Measurements from ENCODE around the gene ZNF471.

ZNF471 gene

GRCh38 chr19:56507446-56508289 lies at the start of gene ZNF471:
Gene ZNF471 (plus strand): TSS chr19:56507855. CDS start chr19:56511572, 3,717 bp downstream.
- peak; percentile 51 to 70 for DNase-seq

- DNase-seq = no peak
Measured at GRCh38 chr19:56474308-56474707, 33.3 kb upstream of the ZNF471 start.

GRCh38 chr19:56476093-56476492 lies 31.6 kb upstream of the ZNF471 start:
- DNase-seq = no peak

GRCh38 chr19:56476651-56477428 lies 30.8 kb upstream of the ZNF471 start, which contains the start of gene ZNF667:
Gene ZNF667 (minus strand): TSS chr19:56477345. CDS start chr19:56462370, 14,975 bp downstream.
- DNase-seq = no peak

GRCh38 chr19:56477429-56478338 lies 30.0 kb upstream of the ZNF471 start:
- DNase-seq = no peak

- DNase-seq = no peak
Measured at GRCh38 chr19:56491399-56491798, 16.3 kb upstream of the ZNF471 start.

GRCh38 chr19:56504581-56504980 lies 3.1 kb upstream of the ZNF471 start:
- no peak for DNase-seq

- DNase-seq = no peak
Measured at GRCh38 chr19:56508290-56508778, 679 bp downstream of the ZNF471 start.

GRCh38 chr19:56525214-56525860 lies 17.7 kb downstream of the ZNF471 start:
- DNase-seq = no peak

GRCh38 chr19:56537442-56537841 lies 29.8 kb downstream of the ZNF471 start:
- DNase-seq = no peak

- peak; percentile 41 to 49 for DNase-seq
Measured at GRCh38 chr19:56538254-56538760, 30.7 kb downstream of the ZNF471 start.

- DNase-seq = no peak
Measured at GRCh38 chr19:56538761-56539263, 31.2 kb downstream of the ZNF471 start, which contains the start of gene ZFP28. Gene ZFP28 (plus strand): TSS chr19:56538948. CDS start chr19:56539019, 71 bp downstream.

- no peak for DNase-seq
Measured at GRCh38 chr19:56543776-56544175, 36.1 kb downstream of the ZNF471 start.

- DNase-seq = no peak
Measured at GRCh38 chr19:56547535-56547934, 39.9 kb downstream of the ZNF471 start.

- DNase-seq = no peak
Measured at GRCh38 chr19:56554272-56554869, 46.7 kb downstream of the ZNF471 start.

- DNase-seq = no peak
Measured at GRCh38 chr19:56562766-56563165, 55.1 kb downstream of the ZNF471 start.

GRCh38 chr19:56566904-56567273 lies 59.2 kb downstream of the ZNF471 start:
- peak; percentile 17 to 38 for DNase-seq

- peak; percentile 91 for DNase-seq
Measured at GRCh38 chr19:56567274-56568120, 59.8 kb downstream of the ZNF471 start, which contains the start of gene ZNF470. Gene ZNF470 (plus strand): TSS chr19:56567468. CDS start chr19:56570312, 2,844 bp downstream.

- no peak for DNase-seq
Measured at GRCh38 chr19:56572589-56572988, 64.9 kb downstream of the ZNF471 start.

GRCh38 chr19:56573914-56574313 lies 66.3 kb downstream of the ZNF471 start:
- DNase-seq = no peak
